Urothelium cell line (cell line): ENCODE data around the gene CREB3L4.

Source experiments
- DNase-seq: peaks from one replicate; pipeline ENCODE4 v3.0.0; 2011; ENCODE audit warnings: low spot score, mixed read lengths
- FAIRE-seq: peaks from 2 replicates; lab custom pipeline; 2011; peaks lifted over from hg19 to GRCh38; lab: Jason Lieb, UNC

Gene CREB3L4, protein sequence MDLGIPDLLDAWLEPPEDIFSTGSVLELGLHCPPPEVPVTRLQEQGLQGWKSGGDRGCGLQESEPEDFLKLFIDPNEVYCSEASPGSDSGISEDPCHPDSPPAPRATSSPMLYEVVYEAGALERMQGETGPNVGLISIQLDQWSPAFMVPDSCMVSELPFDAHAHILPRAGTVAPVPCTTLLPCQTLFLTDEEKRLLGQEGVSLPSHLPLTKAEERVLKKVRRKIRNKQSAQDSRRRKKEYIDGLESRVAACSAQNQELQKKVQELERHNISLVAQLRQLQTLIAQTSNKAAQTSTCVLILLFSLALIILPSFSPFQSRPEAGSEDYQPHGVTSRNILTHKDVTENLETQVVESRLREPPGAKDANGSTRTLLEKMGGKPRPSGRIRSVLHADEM

DNA sequence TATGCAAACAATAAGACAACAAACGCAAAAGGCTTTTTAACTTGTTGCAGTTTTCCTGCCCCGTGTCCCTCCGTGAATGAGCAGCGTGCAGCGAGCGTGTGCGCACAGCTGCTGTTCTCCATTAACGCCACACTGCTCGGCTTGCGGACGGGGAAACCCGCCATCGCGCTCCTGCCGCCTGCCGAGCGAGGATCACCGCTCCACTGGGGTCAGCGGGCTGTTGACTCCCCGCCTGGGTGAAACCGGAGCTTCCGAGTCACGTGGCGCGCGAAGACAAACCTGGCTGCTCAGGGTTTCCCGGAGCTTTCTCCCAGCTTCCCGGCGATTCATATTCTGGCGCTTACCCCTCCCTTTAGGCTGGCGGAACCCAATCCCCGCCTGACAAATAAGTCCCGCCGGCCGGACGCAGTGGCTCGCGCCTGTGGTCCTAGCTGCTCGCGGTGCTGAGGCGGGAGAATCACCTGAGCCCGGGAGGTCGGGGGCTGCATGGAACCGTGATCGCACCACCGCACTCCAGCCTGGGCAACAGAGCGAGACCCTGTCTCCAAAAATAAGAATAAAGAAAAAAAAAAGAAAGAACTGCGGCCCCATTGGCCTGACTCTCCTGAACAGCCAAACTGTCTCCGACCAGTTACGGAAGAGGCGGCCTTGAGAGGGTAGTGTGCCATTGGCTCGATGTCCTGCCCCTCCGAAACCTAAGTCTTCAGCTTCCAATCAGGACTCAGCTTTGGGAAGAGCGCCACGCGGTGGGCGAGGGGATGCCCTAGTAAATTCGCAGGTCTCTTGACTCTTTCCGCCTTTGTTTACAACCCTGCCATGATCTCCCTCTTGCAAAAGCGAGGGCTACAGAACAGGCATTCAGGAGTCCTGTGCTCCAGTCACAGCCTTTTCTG, at the start of gene CREB3L4:
Gene CREB3L4 (plus strand): TSS at position 796 of the 893 bp plus-strand sequence. CDS start 624 bp downstream, outside the sequence.
- no peak for FAIRE-seq
- peak; percentile 92 for DNase-seq

DNA sequence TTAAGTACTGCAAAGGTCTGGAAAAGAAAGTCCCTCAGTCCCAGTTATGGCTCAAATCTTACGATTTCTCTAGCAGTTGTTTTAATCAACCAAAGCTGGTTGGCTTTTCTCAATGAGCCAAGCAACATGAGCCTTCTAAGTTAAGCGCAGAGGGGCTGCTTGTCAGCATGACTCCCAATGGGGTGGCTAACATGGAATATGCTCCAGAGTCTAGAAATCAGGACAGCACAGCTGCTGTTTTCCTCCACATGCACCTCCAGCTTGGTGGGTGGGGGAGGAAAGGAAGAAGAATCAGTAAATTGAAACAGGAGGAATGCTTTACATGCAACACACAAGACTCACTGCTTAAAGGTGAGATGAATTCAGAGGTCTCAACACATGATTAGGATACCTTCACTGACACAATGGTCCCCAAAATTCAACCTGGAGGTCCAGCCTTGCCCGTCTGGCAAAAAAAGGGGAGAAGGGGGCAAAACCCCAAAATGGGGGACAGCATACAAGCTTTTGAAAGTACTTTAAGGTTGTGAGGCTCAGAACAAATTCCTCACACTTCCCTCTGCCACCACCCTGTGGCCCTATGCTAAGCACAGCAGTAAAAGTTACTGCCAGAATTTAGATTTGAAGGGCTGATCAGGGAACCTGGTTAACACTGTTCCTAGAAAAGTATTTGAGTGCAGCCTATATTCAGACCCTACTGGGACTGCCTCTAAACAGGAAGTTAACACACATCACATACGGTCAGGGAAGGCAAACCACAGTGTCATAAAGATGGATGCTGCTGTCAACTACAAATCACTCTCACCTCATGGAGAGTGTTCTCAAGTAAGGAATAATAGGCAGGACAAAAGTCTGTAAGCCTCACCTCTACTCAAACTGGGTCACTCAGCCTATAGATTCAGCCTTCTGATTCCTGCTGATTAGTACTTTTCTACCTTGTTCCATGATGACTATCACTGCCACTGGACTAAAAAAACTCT, 47.5 kb upstream of the CREB3L4 start:
- DNase-seq (no peak), FAIRE-seq (no peak)

- FAIRE-seq = no peak
- DNase-seq = no peak
These were observed 46.5 kb upstream of the CREB3L4 start for GRCh38 chr1:153921080-153921802.

DNA sequence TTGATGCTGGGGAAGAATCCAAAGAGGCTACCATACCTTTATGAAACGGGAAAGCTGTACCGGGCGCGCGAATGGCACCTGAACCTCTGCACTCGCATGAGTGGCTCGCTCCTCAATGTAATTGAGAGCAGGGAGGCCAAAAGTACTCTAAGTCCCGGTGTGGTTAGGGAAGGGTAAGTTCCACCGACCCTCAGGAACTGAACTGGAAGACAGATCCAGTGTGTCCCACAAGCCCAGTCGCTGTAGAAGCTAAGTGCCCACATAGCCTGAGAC, 46.0 kb upstream of the CREB3L4 start:
- DNase-seq = no peak
- FAIRE-seq = no peak

GRCh38 chr1:153922076-153922971, 45.4 kb upstream of the CREB3L4 start:
- peak; percentile 69 for DNase-seq

DNA sequence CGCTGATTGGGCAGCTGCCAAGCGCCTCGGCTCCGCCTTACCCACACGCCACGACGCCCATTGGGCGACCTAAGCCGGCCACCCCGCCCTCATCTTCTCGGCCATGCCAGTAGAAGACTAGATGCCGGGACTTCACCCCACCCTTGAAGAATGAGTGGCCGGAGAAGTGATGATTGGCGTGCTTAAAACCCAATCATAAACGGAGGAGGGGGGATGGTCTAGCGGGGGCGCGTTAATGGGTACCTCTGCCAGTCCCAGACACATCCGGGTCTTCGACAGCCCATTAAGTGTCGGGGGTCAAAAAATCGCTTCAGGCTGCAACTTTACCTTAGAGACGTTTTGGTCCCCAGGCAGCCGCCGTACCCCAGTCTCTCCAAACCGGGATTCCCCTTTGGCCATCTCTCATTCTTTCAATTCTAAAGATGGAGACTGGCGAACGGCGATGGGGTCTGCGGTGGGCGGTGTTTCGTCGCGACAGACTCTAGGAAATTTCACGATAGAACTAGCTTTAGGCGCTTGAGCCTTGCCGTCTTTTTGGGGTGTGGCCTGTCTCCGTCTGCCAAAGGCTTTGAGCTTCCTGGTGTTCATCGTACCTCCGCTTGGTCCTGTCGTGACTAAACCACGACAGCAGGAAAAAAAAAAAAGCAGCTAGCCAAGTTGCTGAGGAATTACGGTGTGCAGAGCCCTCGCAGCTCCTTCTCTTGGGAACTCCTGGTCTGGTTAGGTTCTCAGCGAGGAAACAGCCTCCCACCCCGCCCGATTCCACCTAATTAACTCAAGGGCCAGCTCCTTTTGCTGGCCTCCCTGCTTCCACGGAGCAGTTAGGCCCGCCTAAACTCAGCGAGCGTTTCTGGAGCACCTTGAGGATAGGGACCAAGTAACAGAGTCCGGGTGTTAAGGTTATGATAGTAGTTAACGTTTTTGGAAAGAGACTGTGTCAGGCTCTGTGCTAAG, 44.5 kb upstream of the CREB3L4 start, which contains the start of gene GATAD2B:
Gene GATAD2B (minus strand): TSS at position 1 of the 954 bp plus-strand sequence. CDS start 94,625 bp downstream, outside the sequence.
- FAIRE-seq (no peak), DNase-seq (peak; percentile 99)

More at GRCh38 chr1:153922076-153922971, 45.4 kb upstream of the CREB3L4 start:
- no peak for FAIRE-seq

- FAIRE-seq = no peak
- no peak for DNase-seq
These were observed 41.3 kb upstream of the CREB3L4 start for GRCh38 chr1:153926405-153926804.

GRCh38 chr1:153928245-153928644, 39.5 kb upstream of the CREB3L4 start:
- FAIRE-seq = no peak
- no peak for DNase-seq

- no peak for DNase-seq
- no peak for FAIRE-seq
These were observed 38.8 kb upstream of the CREB3L4 start for GRCh38 chr1:153928791-153929341.

- FAIRE-seq (no peak), DNase-seq (no peak)
These were observed 38.3 kb upstream of the CREB3L4 start for GRCh38 chr1:153929426-153929825.

- DNase-seq (no peak), FAIRE-seq (no peak)
These were observed 37.4 kb upstream of the CREB3L4 start for GRCh38 chr1:153929981-153930948.

GRCh38 chr1:153932156-153933131, 35.3 kb upstream of the CREB3L4 start:
- no peak for FAIRE-seq

GRCh38 chr1:153933430-153933829, 34.3 kb upstream of the CREB3L4 start:
- DNase-seq = no peak
- FAIRE-seq = no peak

More at GRCh38 chr1:153932156-153933131, 35.3 kb upstream of the CREB3L4 start:
- no peak for DNase-seq

GRCh38 chr1:153933955-153934354, 33.7 kb upstream of the CREB3L4 start:
- FAIRE-seq (no peak), DNase-seq (no peak)

DNA sequence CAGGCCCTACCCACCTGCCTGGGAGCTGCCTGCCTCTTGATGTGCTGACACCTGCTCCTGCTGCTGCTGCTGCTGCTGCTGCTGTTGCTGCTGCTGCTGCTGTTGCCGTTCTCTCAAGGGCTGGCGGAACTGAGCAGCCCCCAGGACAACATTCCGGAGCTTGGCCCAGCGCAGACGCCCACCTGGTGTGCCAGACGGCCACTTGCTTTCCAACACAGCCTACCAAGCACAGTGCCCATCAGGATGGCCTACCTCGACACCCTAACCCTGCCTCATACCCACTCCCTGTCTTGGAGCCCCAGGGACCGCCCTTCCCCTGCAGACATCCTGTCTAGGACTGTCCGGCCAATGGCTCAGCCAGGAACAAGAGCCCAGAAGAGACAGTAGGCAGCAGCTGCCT, 33.0 kb upstream of the CREB3L4 start:
- no peak for FAIRE-seq
- no peak for DNase-seq
